Measurements from ENCODE around the gene GMDS.

Gene GMDS

DNA sequence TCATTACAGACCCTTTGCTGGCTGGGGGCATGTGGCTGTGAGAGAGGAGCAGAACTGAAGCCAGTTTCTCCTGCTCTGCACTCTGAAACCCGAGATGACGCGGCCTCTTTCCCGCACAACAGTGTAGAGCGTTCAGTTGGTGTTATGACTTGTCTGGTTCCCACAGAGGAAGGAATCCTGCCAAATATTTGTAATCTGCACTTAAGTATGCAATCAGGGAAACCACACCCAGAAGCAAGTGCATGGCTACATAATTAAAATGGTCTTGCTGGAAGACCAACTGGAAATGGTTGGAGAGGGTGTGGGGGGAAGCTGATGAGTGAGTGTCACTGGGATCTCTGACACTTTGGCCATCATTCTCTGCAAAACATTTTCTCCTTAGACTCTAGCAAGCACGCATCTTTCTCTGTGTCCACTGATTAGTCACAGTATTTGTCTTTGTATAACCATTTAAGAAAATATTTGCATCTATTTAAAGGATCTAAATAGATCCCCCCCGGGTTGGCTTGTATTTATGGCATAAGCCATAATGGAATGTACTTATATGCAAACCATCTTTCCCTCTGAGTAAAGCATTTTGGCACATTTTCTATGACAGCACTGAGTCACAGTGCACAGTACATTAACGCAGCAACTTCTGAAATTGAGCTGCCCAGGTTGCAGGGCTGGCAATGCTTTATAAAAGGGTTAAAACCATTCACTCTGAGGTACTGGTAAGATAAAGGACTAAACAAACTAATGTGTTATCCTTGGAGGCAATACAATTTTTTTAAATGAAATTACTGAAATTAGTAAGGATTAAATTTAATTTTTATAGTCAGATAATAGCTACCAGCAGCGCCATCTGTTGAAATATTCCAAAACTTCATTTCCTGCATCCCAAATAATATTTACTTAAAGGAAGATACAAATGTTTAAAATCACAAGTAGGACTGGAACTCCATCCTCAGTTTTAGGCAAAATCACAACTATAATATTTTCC is 559.0 kb downstream of the GMDS start:
- TF ChIP-seq, protein P1, sequence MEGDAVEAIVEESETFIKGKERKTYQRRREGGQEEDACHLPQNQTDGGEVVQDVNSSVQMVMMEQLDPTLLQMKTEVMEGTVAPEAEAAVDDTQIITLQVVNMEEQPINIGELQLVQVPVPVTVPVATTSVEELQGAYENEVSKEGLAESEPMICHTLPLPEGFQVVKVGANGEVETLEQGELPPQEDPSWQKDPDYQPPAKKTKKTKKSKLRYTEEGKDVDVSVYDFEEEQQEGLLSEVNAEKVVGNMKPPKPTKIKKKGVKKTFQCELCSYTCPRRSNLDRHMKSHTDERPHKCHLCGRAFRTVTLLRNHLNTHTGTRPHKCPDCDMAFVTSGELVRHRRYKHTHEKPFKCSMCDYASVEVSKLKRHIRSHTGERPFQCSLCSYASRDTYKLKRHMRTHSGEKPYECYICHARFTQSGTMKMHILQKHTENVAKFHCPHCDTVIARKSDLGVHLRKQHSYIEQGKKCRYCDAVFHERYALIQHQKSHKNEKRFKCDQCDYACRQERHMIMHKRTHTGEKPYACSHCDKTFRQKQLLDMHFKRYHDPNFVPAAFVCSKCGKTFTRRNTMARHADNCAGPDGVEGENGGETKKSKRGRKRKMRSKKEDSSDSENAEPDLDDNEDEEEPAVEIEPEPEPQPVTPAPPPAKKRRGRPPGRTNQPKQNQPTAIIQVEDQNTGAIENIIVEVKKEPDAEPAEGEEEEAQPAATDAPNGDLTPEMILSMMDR (IDR thresholded peaks at IDR 0.05; ENCODE audit: borderline replicate concordance, extremely low read depth, low read length, poor library complexity, severe bottlenecking) = no peak
- TF ChIP-seq EZH2 (IDR thresholded peaks at IDR 0.05; ENCODE audit: borderline replicate concordance, low read depth, low read length, severe bottlenecking) = no peak
- H3K9ac ChIP-seq (ENCODE audit: low read depth, low read length) = no peak overlapping the region
- no peaks in the 10 kb centered on the region for H3K9me3 ChIP-seq (ENCODE audit: insufficient read depth, low read length, severe bottlenecking)
- no peaks in the 10 kb centered on the region for H3K79me2 ChIP-seq (ENCODE audit: insufficient read depth, low read length)
- H3K4me2 ChIP-seq (ENCODE audit: insufficient read depth, low read length) = no peak overlapping the region
- H3K36me3 ChIP-seq (ENCODE audit: insufficient read depth, low read length) = no peaks in the 10 kb centered on the region
- H3K4me3 ChIP-seq (ENCODE audit: low read depth in 1 of 2, low read length in 2 of 2) = no peak overlapping the region
- no peak overlapping the region for H3K27ac ChIP-seq (ENCODE audit: low read length)
- no peak overlapping the region for H2AFZ ChIP-seq (ENCODE audit: low read depth, low read length)
- H4K20me1 ChIP-seq (ENCODE audit: insufficient read depth, low read length) = no peaks in the 10 kb centered on the region
- no peak for DNase-seq
- H3K4me1 ChIP-seq (ENCODE audit: insufficient read depth, low read length) = no peaks in the 10 kb centered on the region
- no peaks in the 10 kb centered on the region for H3K27me3 ChIP-seq (ENCODE audit: insufficient read depth, low read length, poor library complexity)
- ATAC-seq (ENCODE audit: insufficient read depth, low read depth) = no peak

DNA sequence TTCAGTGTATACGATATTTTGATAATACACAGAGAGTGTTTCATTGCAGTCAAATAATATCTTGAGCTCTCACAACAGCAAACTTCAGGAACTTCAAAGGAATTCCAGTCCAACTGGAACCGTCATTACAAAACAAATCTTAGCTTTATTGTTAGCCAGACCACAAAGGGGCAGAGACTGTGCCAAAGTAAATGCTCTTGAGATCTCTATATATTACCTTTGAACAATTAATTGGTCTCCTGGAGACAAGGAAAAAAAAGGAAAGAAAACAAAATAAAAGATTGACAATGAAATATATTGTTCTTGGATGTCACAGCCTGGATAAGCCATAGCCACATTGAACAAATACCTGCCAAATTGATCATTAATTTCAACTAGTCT is 565.7 kb downstream of the GMDS start:
- H3K9me3 ChIP-seq (ENCODE audit: insufficient read depth, low read length, severe bottlenecking) = no peaks in the 10 kb centered on the region
- no peak overlapping the region for H3K4me3 ChIP-seq (ENCODE audit: low read depth in 1 of 2, low read length in 2 of 2)
- no peak for ATAC-seq (ENCODE audit: insufficient read depth, low read depth)
- TF ChIP-seq, protein P1 (IDR thresholded peaks at IDR 0.05; ENCODE audit: borderline replicate concordance, extremely low read depth, low read length, poor library complexity, severe bottlenecking) = no peak
- TF ChIP-seq EZH2 (IDR thresholded peaks at IDR 0.05; ENCODE audit: borderline replicate concordance, low read depth, low read length, severe bottlenecking) = no peak
- H3K27ac ChIP-seq (ENCODE audit: low read length) = no peak overlapping the region
- H3K4me2 ChIP-seq (ENCODE audit: insufficient read depth, low read length) = no peak overlapping the region
- no peaks in the 10 kb centered on the region for H3K36me3 ChIP-seq (ENCODE audit: insufficient read depth, low read length)
- no peaks in the 10 kb centered on the region for H4K20me1 ChIP-seq (ENCODE audit: insufficient read depth, low read length)
- no peaks in the 10 kb centered on the region for H3K27me3 ChIP-seq (ENCODE audit: insufficient read depth, low read length, poor library complexity)
- H3K79me2 ChIP-seq (ENCODE audit: insufficient read depth, low read length) = no peaks in the 10 kb centered on the region
- H2AFZ ChIP-seq (ENCODE audit: low read depth, low read length) = no peak overlapping the region
- DNase-seq = no peak
- no peak overlapping the region for H3K9ac ChIP-seq (ENCODE audit: low read depth, low read length)
- H3K4me1 ChIP-seq (ENCODE audit: insufficient read depth, low read length) = no peaks in the 10 kb centered on the region

DNA sequence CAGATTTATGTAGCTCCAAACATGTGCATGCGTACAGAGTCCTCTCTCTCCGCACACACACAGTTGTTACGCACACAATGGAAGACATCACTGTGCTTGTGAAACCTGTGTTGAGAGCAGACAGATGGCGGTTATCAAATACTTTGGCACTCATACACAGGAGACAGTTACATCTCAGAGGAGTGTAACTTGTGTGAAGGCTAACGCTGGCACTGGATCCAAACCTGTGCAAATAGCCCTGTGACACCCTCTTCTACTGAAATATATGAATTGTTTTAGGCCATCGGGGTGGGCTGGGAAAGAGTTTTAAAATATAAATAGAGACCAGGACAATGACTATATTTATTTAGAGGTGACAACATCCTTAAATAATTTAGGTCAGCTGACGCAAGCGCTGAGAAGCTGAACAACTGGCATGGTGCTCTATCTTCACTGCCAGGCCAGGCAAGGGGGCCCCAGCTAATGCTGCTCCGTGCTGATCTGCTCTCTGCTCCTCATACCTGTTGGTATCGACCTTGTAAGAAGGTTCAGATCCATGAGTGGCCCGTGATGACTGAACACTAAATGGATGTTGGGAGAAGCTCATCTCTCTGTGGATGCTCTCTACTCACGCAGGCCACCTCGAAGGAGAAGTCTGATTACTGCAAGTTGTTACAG is 566.2 kb downstream of the GMDS start:
- H3K36me3 ChIP-seq (ENCODE audit: insufficient read depth, low read length) = no peaks in the 10 kb centered on the region
- no peaks in the 10 kb centered on the region for H3K79me2 ChIP-seq (ENCODE audit: insufficient read depth, low read length)
- H3K4me3 ChIP-seq (ENCODE audit: low read depth in 1 of 2, low read length in 2 of 2) = no peak overlapping the region
- H3K27me3 ChIP-seq (ENCODE audit: insufficient read depth, low read length, poor library complexity) = no peaks in the 10 kb centered on the region
- no peak for TF ChIP-seq EZH2 (IDR thresholded peaks at IDR 0.05; ENCODE audit: borderline replicate concordance, low read depth, low read length, severe bottlenecking)
- TF ChIP-seq, protein P1 (IDR thresholded peaks at IDR 0.05; ENCODE audit: borderline replicate concordance, extremely low read depth, low read length, poor library complexity, severe bottlenecking) = no peak
- DNase-seq (no peak), ATAC-seq (ENCODE audit: insufficient read depth, low read depth) (no peak)
- no peak overlapping the region for H3K4me2 ChIP-seq (ENCODE audit: insufficient read depth, low read length)
- no peaks in the 10 kb centered on the region for H3K4me1 ChIP-seq (ENCODE audit: insufficient read depth, low read length)
- H3K9me3 ChIP-seq (ENCODE audit: insufficient read depth, low read length, severe bottlenecking) = no peaks in the 10 kb centered on the region
- H3K9ac ChIP-seq (ENCODE audit: low read depth, low read length) = no peak overlapping the region
- H3K27ac ChIP-seq (ENCODE audit: low read length) = no peak overlapping the region
- no peaks in the 10 kb centered on the region for H4K20me1 ChIP-seq (ENCODE audit: insufficient read depth, low read length)
- no peak overlapping the region for H2AFZ ChIP-seq (ENCODE audit: low read depth, low read length)

All from DND-41 (cell line).